ENCODE results near the gene DBF4B. TPM values are rescaled to one million over a fixed set of nuclear protein-coding genes. Genes with fewer than 3 reads are reported as not detected.
A peak's percentile ranks its signal among the peaks of the same experiment; 100 is the strongest.

DBF4B gene
- total and polyA plus RNA-seq, 8 donors = 1.0 to 5.5 (median 2.8) TPM

DNA sequence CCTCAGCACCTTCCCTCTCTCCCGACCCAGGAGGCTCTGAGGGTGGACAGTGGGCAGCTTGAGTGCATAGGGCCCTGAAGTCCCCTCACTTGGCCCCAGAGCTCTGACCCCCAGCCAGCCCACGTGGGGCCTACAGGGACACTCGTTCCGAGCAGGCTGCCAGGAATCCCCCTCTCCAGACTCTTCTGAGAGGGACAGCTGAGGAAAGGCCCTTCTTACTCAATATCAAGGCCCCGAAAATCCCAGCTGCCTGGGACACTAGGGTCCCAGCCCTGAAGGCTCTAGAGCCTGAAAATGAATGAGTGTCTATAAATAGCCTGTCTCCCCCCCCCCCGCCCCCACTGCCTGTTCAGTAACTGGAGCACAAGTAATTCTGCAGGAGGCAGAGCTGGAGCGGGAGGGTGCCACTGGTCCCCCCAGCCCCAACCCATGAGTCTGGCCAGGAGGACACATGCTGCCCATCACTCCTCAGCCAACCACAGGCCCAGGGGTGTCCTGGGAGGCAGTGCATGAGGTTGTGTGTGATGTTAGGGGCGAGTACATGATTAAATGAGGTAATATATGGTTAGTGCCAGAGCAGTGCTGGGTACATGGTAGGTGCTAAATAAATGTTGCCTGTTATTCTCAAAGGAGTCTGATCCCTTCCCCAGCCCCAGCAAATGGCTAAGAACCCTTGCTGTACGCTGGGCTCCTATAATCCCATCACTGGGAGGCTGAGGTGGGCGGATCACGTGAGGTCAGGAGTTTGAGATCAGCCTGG is 61.9 kb downstream of the DBF4B start:
- intact Hi-C loops (cut with DNase I) = loop anchor here in 1 of 3 donors (10.0 kb wide), 1 partner anchor 344 kb away; no protein-coding TSS in a partner anchor
- H3K27me3 ChIP-seq = no peaks in the 10 kb centered on the region
- no peak overlapping the region for H3K27ac ChIP-seq
- no peak overlapping the region for H3K4me3 ChIP-seq
- ATAC-seq = no peak
- no peaks in the 10 kb centered on the region for H3K36me3 ChIP-seq
- DNase-seq = no peak
- H3K9me3 ChIP-seq = no peaks in the 10 kb centered on the region
- peaks cover 0 to 4% (median 0%) of the 10 kb centered on the region in 3 donors for H3K4me1 ChIP-seq
- TF ChIP-seq, protein P1, sequence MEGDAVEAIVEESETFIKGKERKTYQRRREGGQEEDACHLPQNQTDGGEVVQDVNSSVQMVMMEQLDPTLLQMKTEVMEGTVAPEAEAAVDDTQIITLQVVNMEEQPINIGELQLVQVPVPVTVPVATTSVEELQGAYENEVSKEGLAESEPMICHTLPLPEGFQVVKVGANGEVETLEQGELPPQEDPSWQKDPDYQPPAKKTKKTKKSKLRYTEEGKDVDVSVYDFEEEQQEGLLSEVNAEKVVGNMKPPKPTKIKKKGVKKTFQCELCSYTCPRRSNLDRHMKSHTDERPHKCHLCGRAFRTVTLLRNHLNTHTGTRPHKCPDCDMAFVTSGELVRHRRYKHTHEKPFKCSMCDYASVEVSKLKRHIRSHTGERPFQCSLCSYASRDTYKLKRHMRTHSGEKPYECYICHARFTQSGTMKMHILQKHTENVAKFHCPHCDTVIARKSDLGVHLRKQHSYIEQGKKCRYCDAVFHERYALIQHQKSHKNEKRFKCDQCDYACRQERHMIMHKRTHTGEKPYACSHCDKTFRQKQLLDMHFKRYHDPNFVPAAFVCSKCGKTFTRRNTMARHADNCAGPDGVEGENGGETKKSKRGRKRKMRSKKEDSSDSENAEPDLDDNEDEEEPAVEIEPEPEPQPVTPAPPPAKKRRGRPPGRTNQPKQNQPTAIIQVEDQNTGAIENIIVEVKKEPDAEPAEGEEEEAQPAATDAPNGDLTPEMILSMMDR (IDR thresholded peaks at IDR 0.05) = no peak
- no peak for FAIRE-seq
- WGBS, 2 donors = 62 to 66% methylated on average over 9 to 11 of the region's 11 CpGs

DNA sequence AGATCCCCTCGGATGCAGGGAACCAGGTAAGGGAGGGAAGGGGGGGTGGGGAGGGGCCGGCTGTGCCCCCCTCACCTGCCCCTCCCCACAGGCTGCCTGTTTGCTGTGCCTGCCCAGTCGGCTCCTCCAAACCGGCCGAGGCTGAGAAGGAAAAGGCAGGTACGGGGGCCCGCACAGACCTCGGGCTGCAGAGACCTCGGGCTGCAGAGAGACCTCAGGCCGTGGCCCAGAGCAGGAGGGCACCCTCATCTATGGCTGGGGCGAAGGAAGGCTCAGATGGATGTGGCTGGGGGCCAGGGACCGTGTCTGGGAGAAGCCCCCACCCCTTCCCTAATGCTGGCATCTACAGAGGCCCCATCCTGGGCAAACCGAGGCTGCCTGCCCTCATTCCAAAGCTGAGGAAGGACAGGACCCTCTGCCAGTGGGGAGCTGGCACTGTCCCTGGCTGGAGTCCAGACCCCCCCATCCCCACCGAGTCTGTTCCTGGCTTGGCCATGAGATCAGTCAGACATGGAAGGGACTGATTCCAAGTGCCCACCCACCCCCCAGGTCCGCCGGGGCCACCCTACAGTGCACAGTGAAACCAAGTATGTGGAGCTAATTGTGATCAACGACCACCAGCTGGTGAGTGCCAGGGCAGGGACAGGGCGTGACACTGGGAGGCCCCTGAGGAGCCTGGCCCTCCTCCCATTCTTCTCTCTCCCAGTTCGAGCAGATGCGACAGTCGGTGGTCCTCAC is 64.0 kb downstream of the DBF4B start:
- ATAC-seq (no peak), FAIRE-seq (no peak), DNase-seq (peak in 1 of 6 donors; percentile 66)
- 49 to 65% methylated on average over 20 to 21 of the region's 21 CpGs for WGBS, 2 donors
- no peak overlapping the region for H3K4me3 ChIP-seq
- TF ChIP-seq, protein P1 (IDR thresholded peaks at IDR 0.05) = no peak
- intact Hi-C loops (cut with DNase I) = loop anchor here in 1 of 3 donors (10.0 kb wide), 1 partner anchor 342 kb away; no protein-coding TSS in a partner anchor
- H3K9me3 ChIP-seq = no peaks in the 10 kb centered on the region
- H3K4me1 ChIP-seq = peaks cover 0 to 8% (median 0%) of the 10 kb centered on the region in 3 donors
- H3K27ac ChIP-seq = no peak overlapping the region
- no peaks in the 10 kb centered on the region for H3K27me3 ChIP-seq
- H3K36me3 ChIP-seq = no peaks in the 10 kb centered on the region

DNA sequence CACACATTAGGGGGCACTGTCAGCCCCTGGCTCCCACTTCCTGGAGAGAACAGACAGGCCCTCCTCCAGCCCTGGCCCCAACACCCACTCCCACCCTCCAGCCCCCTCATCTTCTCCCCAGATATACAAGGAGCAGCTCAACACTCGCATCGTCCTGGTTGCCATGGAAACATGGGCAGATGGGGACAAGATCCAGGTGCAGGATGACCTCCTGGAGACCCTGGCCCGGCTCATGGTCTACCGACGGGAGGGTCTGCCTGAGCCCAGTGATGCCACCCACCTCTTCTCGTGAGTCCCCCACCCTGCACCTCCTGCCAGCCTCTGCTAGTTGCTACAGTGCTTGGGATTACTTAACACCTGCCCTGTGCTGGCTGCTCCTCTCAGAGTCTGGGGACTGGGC is 64.7 kb downstream of the DBF4B start:
- Histone ChIP-seq H3K36me3 (no peaks in the 10 kb centered on the region), H3K4me3 (no peak overlapping the region), H3K27me3 (no peaks in the 10 kb centered on the region), H3K27ac (no peak overlapping the region), H3K4me1 (peaks cover 0 to 8% (median 0%) of the 10 kb centered on the region in 3 donors), H3K9me3 (no peaks in the 10 kb centered on the region)
- WGBS, 2 donors = 52 to 66% methylated on average over 6 of the region's 6 CpGs
- no peak for FAIRE-seq
- peak in 1 of 6 donors; percentile 55 for DNase-seq
- TF ChIP-seq, protein P1 (IDR thresholded peaks at IDR 0.05) = no peak
- intact Hi-C loops (cut with DNase I) = loop anchor here in 1 of 3 donors (10.0 kb wide), 1 partner anchor 342 kb away; no protein-coding TSS in a partner anchor
- no peak for ATAC-seq

DNA sequence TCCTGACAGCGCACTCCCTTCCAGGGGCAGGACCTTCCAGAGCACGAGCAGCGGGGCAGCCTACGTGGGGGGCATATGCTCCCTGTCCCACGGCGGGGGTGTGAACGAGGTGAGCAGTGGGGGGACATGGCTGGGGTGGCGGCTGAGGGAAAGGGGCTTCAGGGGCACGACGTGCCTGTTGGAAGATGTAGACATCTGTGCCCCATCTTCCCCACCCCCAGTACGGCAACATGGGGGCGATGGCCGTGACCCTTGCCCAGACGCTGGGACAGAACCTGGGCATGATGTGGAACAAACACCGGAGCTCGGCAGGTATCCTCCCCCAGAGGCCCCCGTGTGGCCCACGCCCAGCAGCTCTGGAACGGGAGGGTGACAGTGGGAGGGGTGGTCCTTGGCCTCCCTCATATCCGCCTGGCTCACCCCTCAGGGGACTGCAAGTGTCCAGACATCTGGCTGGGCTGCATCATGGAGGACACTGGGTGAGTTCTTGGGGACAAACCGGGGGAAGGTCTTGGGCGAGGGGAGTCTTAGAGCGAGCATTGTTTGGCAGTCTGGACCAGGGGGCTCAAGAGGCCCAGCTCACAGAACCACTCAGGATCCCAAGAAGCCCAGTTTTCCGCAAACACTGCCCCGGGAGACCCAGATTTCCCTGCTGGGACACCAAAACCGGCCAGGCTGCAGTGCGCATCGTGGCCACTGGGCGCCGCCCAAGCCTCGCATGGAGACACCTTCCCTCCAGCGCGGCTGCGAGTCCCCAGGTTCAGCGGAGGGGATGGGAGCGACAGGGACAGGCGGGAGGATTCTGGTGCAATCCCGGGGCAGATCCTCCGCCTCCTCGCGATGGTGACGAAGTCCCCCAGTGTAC is 66.0 kb downstream of the DBF4B start:
- Histone ChIP-seq H3K27ac (no peak overlapping the region), H3K4me1 (peaks cover 0 to 8% (median 0%) of the 10 kb centered on the region in 3 donors), H3K9me3 (no peaks in the 10 kb centered on the region), H3K4me3 (peak overlapping the region; percentile 34 to 75 (median 38)), H3K36me3 (no peaks in the 10 kb centered on the region), H3K27me3 (no peaks in the 10 kb centered on the region)
- peak; percentile 80 to 88 (median 82) for ATAC-seq
- peak; percentile 79 to 100 (median 93) for DNase-seq
- TF ChIP-seq, protein P1 (IDR thresholded peaks at IDR 0.05) = peak; percentile 94 to 98 (median 96)
- intact Hi-C loops (cut with DNase I) = loop anchor here in 1 of 3 donors (5.0 to 10.0 kb wide), 2 partner anchors 88 to 340 kb away; no protein-coding TSS in a partner anchor
- no peak for FAIRE-seq
- WGBS, 2 donors = 10 to 11% methylated on average over 41 to 42 of the region's 42 CpGs

Measured in pancreas (tissue), 10 donors.